Kidney (tissue), 14 donors: ENCODE data around the gene LRCOL1. TPM values are rescaled to one million over a fixed set of nuclear protein-coding genes. Genes with fewer than 3 reads are reported as not detected.

Source experiments
- DNase-seq, 5 donors: peaks; one replicate each; pipeline ENCODE4 v3.0.0-alpha.2; 2013 to 2020
- FAIRE-seq: peaks from 2 replicates; lab custom pipeline; 2012; peaks lifted over from hg19 to GRCh38; lab: Jason Lieb, UNC
- H3K27ac ChIP-seq, 2 donors: one replicate each; pipeline ENCODE4 v1.7.0; 2013; ENCODE audit warnings: low read depth in 2 of 2, low read length in 2 of 2, inconsistent platforms in 1 of 2
- H3K27me3 ChIP-seq: one replicate; pipeline ENCODE4 v1.7.1; 2013; ENCODE audit warnings: low read length, inconsistent platforms; ENCODE audit not compliant: control insufficient read depth, insufficient read depth
- H3K36me3 ChIP-seq, 3 donors: one replicate each; pipeline versions ENCODE4 v1.7.0 to v1.7.1; 2013; ENCODE audit warnings: low read length in 3 of 3, control low read depth in 1 of 3, inconsistent platforms in 1 of 3; ENCODE audit not compliant: insufficient read depth in 3 of 3, control insufficient read depth in 2 of 3
- H3K4me1 ChIP-seq, 3 donors: one replicate each; pipeline versions ENCODE4 v1.7.0 to v1.7.1; 2013; ENCODE audit warnings: low read length in 3 of 3, inconsistent platforms in 1 of 3, low read depth in 1 of 3; ENCODE audit not compliant: control insufficient read depth in 2 of 3, insufficient read depth in 2 of 3
- H3K4me3 ChIP-seq, 3 donors: one replicate each; pipeline versions ENCODE4 v1.7.0 to v1.8.1; 2013; ENCODE audit warnings: low read length in 3 of 3, control low read depth in 1 of 3, inconsistent platforms in 1 of 3
- H3K9ac ChIP-seq, 3 donors: one replicate each; pipeline versions ENCODE4 v1.7.0 to v1.7.1; 2013; ENCODE audit warnings: low read length in 3 of 3, control low read depth in 1 of 3, inconsistent platforms in 1 of 3
- H3K9me3 ChIP-seq, 3 donors: one replicate each; pipeline versions ENCODE4 v1.7.0 to v1.7.1; 2013; ENCODE audit warnings: low read length in 3 of 3, control low read depth in 1 of 3, inconsistent platforms in 1 of 3; ENCODE audit not compliant: control insufficient read depth in 2 of 3, insufficient read depth in 1 of 3
- intact Hi-C: fragments of 100-400 bp; cut with DNase I; formaldehyde crosslinking; loops from one replicate; pipeline ENCODE4 v1.11.1; 2022
- polyA plus RNA-seq: library from polyadenylated mRNA; stranded (reverse); fragments of 350-450 nt; fragmentation: Illumina TruSeq; extraction: RNeasy Lipid Tissue Mini Kit (QIAGEN cat#74804); gene quantifications from one replicate; pipeline ENCODE4 v1.2.3, GENCODE V29; 2014; ENCODE audit warnings: low read depth, low replicate concordance; ENCODE audit not compliant: insufficient read depth
- total RNA-seq: library from RNA; stranded (reverse); fragmentation: NEBNext Ultra II Directional; extraction: Animal tissue kit (Norgen Biotek cat#: 25700); gene quantifications from one replicate; pipeline ENCODE4 v1.2.1, GENCODE V29; 2021
- TF ChIP-seq, protein P1 (sequence below): IDR thresholded peaks from 3 replicates; pipeline ENCODE4 v1.5.1; 2012; ENCODE audit warnings: mild to moderate bottlenecking, moderate library complexity, borderline replicate concordance; ENCODE audit not compliant: insufficient read depth; ENCODE audit errors: extremely low read depth
- donor health status: control.
- donor health status: control.
- donor health status: control.
- donor health status: control.
- donor health status: control.
- donor health status: DM: yes; HTN: yes; CAD: no.
- donor health status: Normal renal cell carcinoma (clear cell type).

LRCOL1 gene
- total and polyA plus RNA-seq, 2 donors from 2014 or later: 1.0 to 1.8 TPM

GRCh38 chr12:132608231-132609171, 1.9 kb downstream of the LRCOL1 start:
- no peaks in the 10 kb centered on the region for H3K27me3 ChIP-seq
- peaks cover 0 to 9% (median 0%) of the 10 kb centered on the region in 3 donors for H3K9me3 ChIP-seq
- no peak overlapping the region for H3K27ac ChIP-seq
- intact Hi-C loops: no loop called here
- TF ChIP-seq, protein P1, sequence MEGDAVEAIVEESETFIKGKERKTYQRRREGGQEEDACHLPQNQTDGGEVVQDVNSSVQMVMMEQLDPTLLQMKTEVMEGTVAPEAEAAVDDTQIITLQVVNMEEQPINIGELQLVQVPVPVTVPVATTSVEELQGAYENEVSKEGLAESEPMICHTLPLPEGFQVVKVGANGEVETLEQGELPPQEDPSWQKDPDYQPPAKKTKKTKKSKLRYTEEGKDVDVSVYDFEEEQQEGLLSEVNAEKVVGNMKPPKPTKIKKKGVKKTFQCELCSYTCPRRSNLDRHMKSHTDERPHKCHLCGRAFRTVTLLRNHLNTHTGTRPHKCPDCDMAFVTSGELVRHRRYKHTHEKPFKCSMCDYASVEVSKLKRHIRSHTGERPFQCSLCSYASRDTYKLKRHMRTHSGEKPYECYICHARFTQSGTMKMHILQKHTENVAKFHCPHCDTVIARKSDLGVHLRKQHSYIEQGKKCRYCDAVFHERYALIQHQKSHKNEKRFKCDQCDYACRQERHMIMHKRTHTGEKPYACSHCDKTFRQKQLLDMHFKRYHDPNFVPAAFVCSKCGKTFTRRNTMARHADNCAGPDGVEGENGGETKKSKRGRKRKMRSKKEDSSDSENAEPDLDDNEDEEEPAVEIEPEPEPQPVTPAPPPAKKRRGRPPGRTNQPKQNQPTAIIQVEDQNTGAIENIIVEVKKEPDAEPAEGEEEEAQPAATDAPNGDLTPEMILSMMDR: no peak
- H3K36me3 ChIP-seq: no peaks in the 10 kb centered on the region
- DNase-seq: peak in 4 of 5 donors; percentile 62 to 76 (median 72)
- no peak for FAIRE-seq
- H3K4me3 ChIP-seq: no peak overlapping the region
- H3K4me1 ChIP-seq: peaks cover 0 to 8% (median 0%) of the 10 kb centered on the region in 3 donors
- no peak overlapping the region for H3K9ac ChIP-seq

GRCh38 chr12:132606927-132607326, 3.5 kb downstream of the LRCOL1 start:
- intact Hi-C loops: no loop called here
- H3K4me1 ChIP-seq: peaks cover 0 to 16% (median 0%) of the 10 kb centered on the region in 3 donors
- DNase-seq (peak in 1 of 5 donors; percentile 31), FAIRE-seq (no peak)
- no peaks in the 10 kb centered on the region for H3K36me3 ChIP-seq
- TF ChIP-seq, protein P1: no peak
- peaks cover 0 to 7% (median 0%) of the 10 kb centered on the region in 3 donors for H3K9me3 ChIP-seq
- H3K9ac ChIP-seq: no peak overlapping the region
- H3K27ac ChIP-seq: no peak overlapping the region
- H3K4me3 ChIP-seq: no peak overlapping the region
- H3K27me3 ChIP-seq: no peaks in the 10 kb centered on the region

- no peak overlapping the region for H3K27ac ChIP-seq
- H3K9ac ChIP-seq: no peak overlapping the region
- no peaks in the 10 kb centered on the region for H3K27me3 ChIP-seq
- TF ChIP-seq, protein P1: no peak
- no peak overlapping the region for H3K4me3 ChIP-seq
- peaks cover 0 to 3% (median 0%) of the 10 kb centered on the region in 3 donors for H3K9me3 ChIP-seq
- no peaks in the 10 kb centered on the region for H3K36me3 ChIP-seq
- DNase-seq: peak in 1 of 5 donors; percentile 39
- FAIRE-seq: no peak
- peaks cover 0 to 18% (median 0%) of the 10 kb centered on the region in 3 donors for H3K4me1 ChIP-seq
- intact Hi-C loops: no loop called here
These were observed 3.9 kb downstream of the LRCOL1 start for GRCh38 chr12:132606466-132606865.
